GM06990 (cell line): ENCODE results near the gene RPS24.

Experiments used
- DNase-seq: peaks from one replicate; pipeline ENCODE4 v3.0.0-alpha.2; 2011; ENCODE audit not compliant: insufficient read length; ENCODE audit errors: extremely low read depth
- H3K27me3 ChIP-seq: replicated peaks from 2 replicates; pipeline ENCODE4 v1.6.0; 2011; ENCODE audit warnings: low read length; ENCODE audit not compliant: control insufficient read depth, insufficient read depth
- H3K36me3 ChIP-seq: 2 replicates; pipeline ENCODE4 v1.5.1; 2011; ENCODE audit warnings: low read length; ENCODE audit not compliant: control insufficient read depth, insufficient read depth
- H3K4me3 ChIP-seq: replicated peaks from 2 replicates; pipeline ENCODE4 v1.5.1; 2011; ENCODE audit warnings: low read depth, mild to moderate bottlenecking, control low read depth, low read length
- TF ChIP-seq, protein P1 (sequence below): IDR thresholded peaks from 2 replicates; pipeline ENCODE4 v1.5.1; 2011; ENCODE audit warnings: low read length, control low read depth, mild to moderate bottlenecking, inconsistent platforms; ENCODE audit not compliant: insufficient read depth, poor library complexity, severe bottlenecking

The RPS24 gene

DNA sequence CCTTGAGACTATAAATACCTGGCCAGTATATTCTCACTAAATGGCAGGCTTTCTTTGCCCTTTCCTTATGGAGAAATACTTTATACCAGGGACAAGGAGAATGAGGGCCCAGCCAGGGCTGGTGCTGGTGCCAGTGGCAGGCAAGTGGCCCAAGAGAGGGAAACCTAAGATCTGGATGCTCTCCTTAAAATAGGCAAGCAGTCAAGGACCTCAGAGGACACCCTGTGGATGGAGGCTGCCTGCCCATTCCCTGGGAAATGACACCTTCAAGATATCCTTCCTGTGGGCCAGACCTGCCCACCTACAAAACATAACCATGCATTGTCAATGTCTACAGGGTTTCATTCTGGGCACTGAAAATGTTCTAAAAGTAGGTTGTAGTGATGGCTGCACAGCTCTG is 33.5 kb upstream of the RPS24 start:
- TF ChIP-seq, protein P1, sequence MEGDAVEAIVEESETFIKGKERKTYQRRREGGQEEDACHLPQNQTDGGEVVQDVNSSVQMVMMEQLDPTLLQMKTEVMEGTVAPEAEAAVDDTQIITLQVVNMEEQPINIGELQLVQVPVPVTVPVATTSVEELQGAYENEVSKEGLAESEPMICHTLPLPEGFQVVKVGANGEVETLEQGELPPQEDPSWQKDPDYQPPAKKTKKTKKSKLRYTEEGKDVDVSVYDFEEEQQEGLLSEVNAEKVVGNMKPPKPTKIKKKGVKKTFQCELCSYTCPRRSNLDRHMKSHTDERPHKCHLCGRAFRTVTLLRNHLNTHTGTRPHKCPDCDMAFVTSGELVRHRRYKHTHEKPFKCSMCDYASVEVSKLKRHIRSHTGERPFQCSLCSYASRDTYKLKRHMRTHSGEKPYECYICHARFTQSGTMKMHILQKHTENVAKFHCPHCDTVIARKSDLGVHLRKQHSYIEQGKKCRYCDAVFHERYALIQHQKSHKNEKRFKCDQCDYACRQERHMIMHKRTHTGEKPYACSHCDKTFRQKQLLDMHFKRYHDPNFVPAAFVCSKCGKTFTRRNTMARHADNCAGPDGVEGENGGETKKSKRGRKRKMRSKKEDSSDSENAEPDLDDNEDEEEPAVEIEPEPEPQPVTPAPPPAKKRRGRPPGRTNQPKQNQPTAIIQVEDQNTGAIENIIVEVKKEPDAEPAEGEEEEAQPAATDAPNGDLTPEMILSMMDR: no peak
- no peak for DNase-seq
- H3K27me3 ChIP-seq: no peaks in the 10 kb centered on the region
- H3K36me3 ChIP-seq: peaks cover 29% of the 10 kb centered on the region
- H3K4me3 ChIP-seq: no peak overlapping the region

DNA sequence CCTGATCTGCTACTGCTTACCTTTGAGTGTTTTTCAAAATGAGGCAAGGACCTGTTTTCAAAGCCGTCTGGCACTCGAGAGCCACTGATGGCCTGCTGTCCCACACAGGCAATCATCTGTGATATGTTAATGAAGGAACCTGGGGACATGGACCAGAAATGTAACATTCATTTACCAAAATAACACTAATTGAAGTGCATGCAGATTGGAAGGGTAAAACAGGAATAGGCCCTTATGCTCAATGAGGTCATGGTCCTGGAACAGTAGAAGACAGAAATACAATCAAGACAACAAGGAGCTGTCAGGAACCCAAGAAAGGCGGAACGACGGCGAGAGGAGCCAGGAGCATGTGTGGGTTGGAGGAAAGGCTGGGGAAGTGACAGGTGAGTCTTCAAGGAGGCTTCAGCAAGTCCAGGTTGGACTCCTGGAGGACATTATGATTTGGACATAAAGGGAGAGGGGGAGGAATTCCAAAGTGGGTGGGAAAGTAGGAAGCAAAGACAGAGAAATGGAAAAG is 32.6 kb upstream of the RPS24 start:
- Histone ChIP-seq H3K36me3 (peaks cover 33% of the 10 kb centered on the region), H3K27me3 (no peaks in the 10 kb centered on the region), H3K4me3 (no peak overlapping the region)
- TF ChIP-seq, protein P1: no peak
- no peak for DNase-seq

DNA sequence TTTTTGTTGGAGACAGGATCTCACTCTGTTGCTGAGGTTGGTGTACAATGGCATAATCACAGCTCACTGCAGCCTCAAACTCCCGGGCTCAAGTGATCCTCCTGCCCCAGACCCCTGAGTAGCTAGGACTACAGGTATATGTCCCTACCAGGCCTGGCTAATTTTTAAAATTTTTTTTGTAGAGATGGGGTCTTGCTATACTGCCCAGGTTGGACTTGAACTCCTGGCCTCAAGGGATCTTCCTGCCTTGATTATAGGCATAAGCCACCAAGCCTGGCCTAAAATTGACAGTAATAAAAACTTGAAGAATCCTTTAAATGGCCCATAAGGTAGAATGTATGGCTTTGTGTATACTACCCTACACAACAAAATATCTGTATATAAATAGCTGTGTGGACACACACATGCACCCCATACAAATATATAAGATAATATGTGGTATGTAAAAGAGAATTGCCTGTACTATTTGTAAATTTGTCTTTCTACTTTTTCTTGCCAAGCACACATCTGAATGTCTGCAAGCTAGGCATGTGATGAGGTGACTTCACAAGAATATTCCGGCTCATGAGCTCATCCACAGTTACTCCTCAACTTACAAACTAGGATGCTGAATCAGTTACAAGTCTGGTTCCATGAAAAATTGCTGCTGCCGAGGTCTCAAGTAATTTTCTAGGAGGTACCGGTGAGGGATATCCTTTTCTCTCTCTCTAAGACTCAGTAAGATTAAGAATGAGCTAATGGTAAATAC is 30.9 kb upstream of the RPS24 start:
- DNase-seq: no peak

DNA sequence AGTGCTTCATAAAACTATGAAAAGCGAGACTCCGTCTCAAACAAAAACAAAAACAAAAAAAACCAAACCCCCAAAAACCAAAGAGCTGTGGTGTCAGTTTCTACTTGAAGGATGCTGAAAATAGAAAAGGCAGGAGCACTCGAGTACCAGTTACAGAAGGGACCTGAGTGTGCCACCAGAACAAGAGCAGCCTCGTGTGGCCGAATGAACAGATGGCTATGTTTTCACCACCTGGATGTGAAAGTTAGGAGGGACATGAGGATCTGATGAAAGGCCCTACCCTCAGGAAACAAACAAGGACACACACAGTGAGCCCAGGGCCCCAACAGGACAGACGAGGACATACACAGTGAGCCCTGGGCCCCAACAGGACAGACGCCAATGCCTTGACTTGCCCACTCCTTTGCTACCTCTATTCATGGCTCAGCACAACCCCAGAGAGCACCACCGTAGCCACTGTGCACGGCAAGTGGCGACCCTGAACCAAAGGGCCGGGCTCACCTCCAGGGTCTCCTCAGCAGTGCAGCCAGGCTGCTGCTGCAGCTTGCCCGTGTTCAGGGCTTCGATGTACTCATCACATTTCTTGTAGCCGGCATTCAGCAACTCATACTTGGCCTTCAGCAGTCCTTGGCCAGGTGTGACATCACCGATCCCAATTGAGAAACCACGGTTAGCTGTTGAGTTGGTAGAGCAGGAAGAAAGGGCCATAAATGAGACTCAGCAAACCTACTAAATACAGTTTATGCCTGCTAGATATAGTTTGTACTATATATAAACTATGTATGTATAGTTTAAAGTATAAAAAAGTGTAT is 29.2 kb upstream of the RPS24 start:
- peaks cover 40% of the 10 kb centered on the region for H3K36me3 ChIP-seq
- no peak for DNase-seq

More for the DNA sequence above, 30.9 kb upstream of the RPS24 start:
- TF ChIP-seq, protein P1: no peak
- H3K4me3 ChIP-seq: no peak overlapping the region
- no peaks in the 10 kb centered on the region for H3K27me3 ChIP-seq
- peaks cover 38% of the 10 kb centered on the region for H3K36me3 ChIP-seq

DNA sequence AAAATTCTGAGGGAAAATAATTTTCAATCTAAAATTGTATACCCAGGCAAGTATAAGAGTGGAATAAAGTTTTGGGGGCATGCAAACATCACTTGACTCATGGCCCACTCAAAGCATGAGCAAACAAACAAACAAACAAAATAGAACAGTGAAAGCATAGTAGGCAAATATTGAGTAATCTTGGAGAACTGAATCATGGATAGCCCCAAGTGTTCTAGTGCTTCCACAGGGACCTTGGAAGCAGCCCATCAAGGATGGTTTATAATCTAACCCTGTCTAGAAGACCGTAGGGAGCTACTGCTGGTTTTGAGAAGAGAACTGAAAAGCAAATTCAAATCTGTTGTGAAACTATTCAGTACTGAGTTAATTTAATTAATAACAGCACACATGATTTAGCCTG is 26.5 kb upstream of the RPS24 start:
- peaks cover 33% of the 10 kb centered on the region for H3K36me3 ChIP-seq
- H3K27me3 ChIP-seq: no peaks in the 10 kb centered on the region
- DNase-seq: no peak
- TF ChIP-seq, protein P1: no peak
- no peak overlapping the region for H3K4me3 ChIP-seq

More for the DNA sequence above, 29.2 kb upstream of the RPS24 start:
- Histone ChIP-seq H3K4me3 (no peak overlapping the region), H3K27me3 (no peaks in the 10 kb centered on the region)
- TF ChIP-seq, protein P1: no peak
